GM12892 (cell line): Measurements from ENCODE around the gene ANKRD10.

Experiments used
- POLR2A ChIP-seq: IDR thresholded peaks from 2 replicates; pipeline ENCODE4 v1.6.1; 2011; ENCODE audit warnings: low read depth, low read length, control low read depth
- POLR2AphosphoS5 ChIP-seq: IDR thresholded peaks from 2 replicates; pipeline ENCODE4 v1.6.1; 2011; ENCODE audit warnings: low read depth, low read length, control low read depth

GRCh38 chr13:110914331-110915056, 375 bp downstream of the ANKRD10 start:
- TF ChIP-seq POLR2A = no peak; the same call in 1 of the 2 replicates
- TF ChIP-seq POLR2AphosphoS5 = no peak
